NCI-H510A treated with DMSO at 0.1 percent for 48 hours (cell line): Measurements from ENCODE around the gene ABCA7.
"Not testable (repeated sequence)": the region's sequence is repeated elsewhere in the genome, so short reads cannot be mapped to it uniquely, and the experiment has no call there.

Experiments
- DNase-seq: peaks from one replicate; lab custom pipeline; 2025; lab: John Stamatoyannopoulos, UW

Gene ABCA7

DNA sequence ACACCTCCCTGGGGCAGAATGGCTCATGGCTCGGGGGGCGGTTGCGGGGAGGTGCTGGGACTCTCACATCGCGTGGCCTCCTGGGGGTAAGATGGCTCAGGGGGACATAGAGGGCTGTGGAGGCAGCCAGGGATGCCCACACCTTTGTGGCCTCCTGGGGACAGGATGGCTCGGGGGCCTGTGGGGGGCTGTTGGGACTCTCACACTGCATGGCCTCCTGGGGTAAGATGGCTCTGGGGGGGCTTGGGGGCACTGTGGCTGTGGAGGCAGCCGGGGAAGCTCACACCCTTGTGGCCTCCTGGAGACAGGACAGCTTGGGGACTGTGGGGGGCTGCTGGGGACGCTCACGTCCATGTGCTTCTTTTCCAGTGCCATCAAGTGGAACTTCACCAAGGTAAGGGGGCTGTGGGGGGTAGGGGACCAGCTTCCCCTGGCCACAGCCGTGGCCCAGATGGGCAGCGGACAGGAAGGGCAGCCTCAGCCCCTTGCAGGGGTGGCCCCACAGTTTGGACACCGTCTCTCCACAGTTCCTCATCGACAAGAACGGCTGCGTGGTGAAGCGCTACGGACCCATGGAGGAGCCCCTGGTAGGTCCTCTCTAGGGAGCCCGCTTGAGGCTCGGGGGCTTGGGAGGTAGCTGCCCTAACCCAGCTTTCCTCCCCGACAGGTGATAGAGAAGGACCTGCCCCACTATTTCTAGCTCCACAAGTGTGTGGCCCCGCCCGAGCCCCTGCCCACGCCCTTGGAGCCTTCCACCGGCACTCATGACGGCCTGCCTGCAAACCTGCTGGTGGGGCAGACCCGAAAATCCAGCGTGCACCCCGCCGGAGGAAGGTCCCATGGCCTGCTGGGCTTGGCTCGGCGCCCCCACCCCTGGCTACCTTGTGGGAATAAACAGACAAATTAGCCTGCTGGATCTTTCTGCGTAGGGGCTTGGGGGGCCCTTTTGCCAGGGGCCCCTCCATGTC is 66.2 kb downstream of the ABCA7 start:
- no peak for DNase-seq

DNA sequence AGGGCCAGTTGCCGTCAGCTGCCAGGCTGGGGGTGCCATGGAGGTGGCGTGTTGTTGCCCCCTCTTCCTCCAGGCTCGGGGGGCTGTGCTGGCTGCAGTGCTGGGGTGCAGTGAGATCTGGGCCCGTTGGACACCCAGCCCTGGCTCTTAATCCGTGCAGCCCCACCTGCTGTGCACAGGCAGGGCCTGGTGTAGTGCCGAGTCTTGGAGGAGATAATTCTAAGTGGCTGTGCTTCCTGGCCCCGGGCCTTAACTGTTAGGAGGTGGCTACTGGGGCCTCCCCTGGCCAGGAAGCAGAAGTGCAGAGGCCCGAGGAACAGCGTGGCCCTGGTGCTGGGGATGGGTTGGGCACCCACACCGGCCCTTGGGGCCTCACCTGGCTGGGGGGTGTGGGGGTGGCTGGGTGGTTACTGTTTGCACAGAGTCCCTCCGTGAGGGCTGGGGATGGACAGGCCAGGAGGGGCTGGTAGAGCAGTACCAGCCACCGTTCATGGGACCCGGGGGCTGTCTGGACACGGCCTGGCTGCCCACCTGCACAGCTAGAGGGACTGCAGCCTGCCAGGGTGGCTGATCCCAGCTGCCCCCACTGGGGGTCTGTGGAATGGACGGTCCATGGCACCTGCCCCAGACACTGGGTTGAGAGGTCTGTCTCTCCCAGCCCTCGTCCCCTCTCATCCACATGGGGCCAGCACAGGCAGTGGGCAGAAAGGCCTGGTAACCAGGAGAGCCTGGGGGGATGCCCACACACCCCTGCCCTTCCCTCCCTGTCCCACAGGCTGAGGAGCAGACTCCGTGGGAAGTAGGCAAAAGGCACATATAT is 67.1 kb downstream of the ABCA7 start:
- DNase-seq, result no peak

DNA sequence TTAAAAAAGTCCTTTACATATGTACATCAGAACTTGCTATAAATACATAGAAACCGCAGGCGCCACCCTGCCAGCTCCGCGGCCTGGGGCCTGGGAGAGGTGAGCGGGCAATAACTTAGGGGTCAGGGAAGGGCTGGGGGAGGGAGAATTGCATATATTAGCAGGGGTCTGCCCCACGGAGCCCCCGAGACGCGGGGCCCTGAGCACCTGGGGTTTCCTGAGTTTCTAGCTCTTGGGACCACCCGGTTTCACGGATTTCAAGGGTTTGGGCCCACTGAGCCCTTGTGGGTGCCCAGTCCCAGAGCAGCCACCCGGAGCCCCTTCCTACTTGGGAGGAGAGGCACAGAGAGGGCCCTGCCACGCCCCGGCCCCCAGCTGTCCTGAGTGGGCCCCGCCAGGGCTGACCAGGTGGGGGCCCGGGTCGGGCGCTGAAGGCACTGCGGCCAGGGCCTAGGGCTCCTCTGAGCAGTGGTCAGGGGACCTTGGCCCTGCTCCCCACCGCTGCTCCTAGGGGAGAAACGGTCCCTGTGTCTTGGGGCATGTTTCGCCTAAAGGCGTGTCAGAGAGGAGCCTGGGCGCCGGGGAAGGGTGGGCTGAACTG is 67.9 kb downstream of the ABCA7 start:
- DNase-seq, result no peak

DNA sequence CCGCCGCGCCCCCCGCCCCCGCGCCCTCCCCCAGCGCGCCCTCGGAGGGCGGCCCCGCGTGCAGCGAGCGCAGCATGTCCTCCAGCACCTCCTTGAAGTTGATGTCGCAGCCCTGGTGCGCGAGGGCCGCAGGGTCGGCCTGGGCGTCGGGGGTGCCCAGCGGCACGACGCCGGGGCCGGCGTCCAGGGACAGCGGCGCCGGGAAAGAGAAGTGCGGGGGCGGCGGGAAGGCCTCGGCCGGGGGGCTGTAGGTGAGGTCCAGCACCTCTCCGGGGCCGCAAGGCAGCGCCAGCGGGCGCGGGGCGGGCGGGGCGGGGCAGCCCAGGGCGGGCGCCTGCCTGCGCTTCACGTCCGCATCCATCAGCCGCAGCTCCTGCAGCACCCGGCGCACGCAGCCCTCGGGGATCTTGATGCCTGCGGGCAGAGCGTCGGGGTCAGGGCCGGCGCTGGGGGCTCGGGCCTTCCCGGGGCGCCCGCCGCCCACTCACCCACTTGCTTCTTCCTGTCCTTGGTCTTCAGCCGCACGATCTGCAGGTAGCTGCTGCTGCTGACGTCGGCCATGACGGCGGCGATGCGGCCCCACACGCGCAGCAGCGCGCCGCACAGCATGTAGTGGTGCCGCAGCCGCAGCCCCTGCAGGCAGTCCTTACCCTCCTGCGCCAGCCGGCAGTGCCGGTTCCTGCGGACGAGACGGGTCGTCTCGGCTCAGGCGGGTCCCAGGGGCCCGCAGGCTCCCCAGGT is 68.6 kb downstream of the ABCA7 start:
- DNase-seq, result no peak

DNA sequence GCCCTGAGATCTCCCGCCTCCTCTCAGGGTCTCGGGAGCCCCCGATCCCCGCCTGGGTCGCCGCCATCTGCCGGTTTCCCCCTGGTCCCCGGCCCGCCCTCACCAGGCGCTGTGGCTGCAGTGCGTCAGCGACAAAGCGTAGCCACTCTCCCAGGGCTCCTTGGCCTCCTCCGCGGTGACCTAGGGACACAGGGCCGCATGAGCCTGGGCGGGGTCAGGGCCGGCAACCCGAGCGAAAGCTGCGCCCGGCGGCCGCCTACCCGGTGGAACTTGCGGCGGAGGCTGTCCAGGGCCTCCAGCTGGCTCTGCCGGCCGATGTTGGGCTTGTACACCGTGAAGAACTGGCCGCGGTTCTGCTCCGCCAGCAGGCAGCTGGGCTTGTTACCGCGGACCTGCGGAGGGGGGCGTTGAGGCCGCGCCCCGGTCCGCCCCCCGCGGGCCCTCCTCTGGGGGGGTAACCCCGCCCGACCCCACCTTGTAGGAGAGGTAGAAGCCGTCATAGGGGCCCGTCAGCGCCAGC is 69.2 kb downstream of the ABCA7 start:
- DNase-seq, result no peak

DNA sequence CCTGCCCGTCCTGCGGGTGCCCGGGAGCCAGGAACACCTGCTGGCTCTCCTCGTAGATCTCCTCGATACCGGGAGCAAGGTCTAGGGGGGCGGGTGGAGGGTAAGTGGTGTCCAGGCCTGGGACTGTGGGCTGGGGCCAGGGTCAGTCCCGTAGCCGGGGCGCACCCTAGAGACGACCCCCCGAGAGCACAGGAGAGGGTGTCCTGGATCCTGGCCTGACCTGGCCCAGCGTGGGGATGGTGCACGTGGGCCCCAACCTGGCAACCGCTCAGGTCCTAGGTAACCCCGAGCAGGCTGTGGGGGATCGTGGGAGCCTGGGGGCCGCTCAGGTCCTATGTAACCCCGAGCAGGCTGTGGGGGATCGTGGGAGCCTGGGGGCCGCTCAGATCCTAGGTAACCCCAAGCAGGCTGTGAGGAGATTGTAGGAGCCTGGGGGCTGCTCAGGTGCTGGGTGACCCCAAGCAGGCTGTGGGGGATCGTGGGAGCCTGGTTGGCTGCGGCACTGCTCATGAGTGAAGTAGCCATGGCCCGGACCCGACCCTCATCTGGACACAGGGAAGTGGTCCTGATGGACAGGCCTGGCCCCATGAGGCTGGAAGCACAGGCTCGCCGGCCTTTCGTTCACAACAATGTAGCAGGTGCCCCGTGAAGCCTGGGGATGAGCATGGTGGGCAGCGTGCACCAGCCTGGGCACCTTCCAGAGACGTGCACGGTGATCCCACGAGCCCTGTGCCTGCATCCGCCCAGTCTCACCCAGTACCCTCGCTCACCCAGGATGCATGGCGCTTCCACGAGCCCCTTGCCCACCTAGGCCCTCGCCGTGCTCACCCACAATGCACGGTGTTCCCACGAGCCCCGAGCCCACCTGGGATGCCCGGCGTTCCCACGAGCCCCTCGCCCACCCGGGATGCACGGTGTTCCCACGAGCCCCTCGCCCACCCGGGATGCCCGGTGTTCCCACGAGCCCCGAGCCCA is 70.1 kb downstream of the ABCA7 start:
- no peak for DNase-seq

DNA sequence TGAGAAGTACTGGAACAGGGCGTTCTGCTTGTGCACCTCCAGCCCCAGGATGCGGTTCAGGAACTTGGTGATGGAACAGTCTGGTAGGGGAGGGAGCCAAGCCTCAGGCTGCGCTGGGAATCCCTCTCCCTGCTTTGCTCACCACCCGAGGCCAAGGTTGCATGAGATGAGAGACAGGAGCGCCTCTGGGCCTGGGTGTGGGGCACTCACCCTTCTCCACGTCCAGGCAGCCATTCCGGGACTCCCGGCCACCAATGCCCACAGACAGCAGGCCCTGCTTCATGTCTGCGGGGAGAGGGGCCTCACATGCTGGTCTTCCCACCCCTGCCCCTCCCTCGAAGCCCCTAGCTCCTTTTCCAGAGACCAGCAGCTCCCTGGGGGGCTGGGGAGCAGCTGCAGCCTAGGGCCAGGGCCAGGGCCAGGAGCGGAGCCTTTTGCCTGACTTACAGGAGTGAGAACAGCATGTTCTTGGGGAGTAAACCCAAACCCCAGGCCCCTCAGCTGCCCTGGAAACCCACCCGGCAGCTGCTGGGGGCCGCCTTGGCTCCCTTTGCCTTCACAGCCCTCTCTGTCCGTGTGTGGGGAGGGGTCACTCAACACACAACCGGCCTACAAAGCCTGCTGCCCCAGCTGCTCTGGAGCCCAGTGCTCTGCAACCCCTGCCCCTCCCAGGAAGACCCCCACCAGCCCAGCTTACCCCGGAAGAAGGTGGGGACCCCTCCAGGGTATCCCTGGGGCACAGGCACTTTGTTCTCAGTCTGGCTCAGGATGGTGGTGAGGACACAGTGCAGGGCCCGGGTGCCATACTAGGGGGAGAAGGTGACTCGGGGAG is 71.1 kb downstream of the ABCA7 start:
- no peak for DNase-seq

DNA sequence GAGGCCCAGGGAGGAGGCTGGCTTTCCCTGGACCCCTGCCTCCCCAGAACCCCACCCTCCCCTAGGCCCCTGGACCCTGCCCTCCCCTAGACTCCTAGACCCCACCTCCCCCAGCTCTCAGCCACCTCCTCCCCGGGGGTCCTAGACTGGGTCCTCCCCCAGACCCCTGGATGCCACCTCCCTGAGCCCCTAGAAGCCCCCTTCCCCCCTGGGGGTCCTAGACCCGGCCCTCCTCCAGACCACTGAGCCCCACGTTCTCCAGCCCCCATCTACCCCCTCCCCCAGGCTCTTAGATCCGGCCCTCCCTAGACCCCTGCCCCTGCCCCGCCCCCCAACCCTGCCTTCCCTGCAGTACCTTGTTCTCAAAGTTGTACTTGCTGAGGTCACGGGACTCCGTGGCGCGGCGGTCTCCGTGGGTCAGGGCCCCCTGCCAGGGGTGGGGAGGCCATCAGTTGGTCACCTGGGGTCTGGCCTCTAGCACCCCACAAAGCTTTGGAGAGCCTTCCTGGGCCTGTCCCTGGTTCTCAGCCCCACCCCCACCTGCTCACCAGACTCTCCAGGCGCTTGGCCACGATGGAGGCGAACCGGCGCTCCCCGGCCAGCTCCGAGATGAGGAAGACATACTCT is 71.8 kb downstream of the ABCA7 start:
- no peak for DNase-seq

DNA sequence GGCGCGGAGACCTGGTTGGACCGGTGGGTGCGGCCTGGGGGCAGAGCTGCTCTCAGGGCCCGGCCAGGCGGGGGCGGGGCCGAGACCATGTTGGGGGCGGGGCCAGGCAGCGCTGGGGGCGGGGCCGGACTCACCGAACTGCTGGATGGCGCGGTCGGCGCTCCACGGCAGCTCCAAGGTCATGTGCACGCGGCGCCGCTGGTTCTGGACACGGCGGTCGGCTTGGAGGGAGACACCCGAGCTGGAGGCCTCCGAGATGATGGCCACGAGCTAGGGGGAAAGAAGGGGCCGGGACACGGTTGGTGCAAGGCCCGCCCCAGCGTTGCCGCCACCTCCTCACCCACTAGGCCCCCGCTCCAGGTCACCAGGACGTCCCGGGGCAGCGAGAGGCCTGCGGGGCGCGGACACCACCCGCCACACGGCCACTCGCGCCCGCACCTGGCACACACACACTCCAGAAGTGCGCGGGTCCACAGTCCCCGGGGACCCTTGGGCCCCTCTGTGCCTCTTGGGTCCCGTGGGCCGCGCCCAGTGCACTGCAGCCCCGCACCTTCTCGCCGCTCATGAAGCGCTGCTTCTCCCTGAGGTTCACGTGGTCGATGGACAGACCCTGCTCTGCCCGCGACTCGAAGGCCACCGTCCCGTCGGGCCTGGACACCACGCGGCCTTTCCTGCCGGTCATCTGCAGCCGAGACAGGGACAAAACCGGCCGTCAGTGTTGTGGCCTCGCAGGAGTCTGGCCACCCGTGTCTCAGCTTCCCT is 72.5 kb downstream of the ABCA7 start:
- DNase-seq, result no peak

DNA sequence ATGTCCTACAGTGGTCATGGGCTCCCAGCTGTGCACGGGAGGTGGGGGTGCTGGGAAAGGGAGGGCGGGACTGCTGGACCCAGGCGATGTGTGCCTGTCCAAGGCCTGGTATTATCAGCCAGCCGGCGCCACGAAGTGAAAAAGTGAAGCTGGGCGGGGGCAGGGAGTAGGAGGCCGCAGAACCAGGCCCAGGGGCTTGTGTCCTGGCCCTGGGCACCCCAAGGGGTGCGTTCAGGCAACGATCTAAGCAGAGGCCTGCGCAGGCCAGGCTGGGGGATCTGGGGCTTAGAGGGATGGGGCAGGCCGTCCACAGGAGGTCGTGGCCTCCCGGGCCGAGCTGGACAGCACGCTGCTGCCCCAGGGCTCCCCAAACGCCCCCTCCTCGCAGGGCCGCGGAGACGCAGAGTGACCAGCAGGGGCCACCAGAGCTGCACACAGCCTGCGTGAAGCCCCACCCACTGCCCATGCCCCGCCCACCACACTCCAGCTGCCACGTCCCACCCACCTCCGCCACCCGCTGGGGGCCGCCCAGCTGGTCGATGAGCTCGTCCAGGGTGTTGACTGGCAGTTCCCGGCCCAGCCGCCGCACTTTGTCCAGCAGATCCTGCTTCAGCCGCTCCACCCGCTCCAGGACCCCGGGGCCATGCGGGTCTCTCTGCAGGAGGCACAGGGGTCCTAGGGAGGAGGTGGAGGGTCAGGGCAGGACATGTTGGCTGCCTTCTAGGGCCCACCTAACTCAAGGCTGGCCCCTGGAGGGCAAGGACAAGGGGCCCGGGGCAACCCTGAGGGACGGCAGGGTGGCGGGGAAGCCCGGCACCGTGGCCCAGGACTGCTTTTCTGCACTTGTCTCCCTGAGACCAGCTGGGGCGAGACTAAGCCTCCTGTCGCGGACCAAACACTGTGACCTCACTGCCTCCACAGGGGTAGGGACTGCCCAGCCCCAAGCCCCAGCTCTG is 73.4 kb downstream of the ABCA7 start:
- DNase-seq, result no peak

DNA sequence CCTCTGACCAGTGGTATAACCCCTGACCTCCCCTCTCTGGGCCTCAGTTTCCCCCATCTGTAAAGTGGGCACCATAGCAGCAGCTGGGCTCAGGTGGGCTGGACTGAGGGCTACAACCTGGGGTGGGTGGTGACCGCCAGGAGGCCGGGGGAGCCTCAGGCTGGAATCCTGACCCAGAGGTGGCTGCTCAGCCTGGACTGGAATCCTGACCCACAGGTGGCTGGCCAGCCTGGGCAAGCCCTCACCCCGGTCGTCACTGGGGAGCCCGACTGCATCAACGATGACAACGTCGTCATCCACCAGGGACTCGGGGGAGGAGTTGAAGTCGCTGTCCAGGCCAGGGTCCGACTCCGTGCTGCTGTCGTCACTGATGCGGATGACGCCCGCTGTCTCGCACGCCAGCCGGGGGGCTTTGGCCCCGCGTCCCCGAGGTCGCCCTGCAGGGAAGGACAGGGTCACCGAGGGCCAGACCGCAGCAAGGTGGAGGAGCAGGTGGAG is 74.1 kb downstream of the ABCA7 start:
- DNase-seq, result no peak

DNA sequence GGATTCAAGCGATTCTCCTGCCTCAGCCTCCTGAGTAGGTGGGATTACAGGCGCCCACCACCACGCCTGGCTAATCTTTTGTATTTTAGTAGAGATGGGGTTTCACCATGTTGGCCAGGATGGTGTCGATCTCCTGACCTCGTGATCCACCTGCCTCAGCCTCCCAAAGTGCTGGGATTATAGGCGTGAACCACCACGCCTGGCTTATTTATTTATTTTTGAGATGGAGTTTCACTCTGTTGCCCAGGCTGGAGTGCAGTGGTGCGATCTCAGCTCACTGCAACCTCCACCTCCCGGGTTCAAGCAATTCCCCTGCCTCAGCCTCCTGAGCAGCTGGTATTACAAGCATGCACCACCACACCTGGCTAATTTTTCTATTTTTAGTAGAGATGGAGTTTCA is 74.8 kb downstream of the ABCA7 start:
- DNase-seq, result not testable (repeated sequence)
